ENCODE measurements around the gene GLB1L2. TPM values are rescaled to one million over a fixed set of nuclear protein-coding genes. Genes with fewer than 3 reads are reported as not detected.

Gene GLB1L2
- total RNA-seq, 4 donors from 2014 or later = 13.4 to 31.6 (median 25.8) TPM

GRCh38 chr11:134425413-134425812, 93.6 kb downstream of the GLB1L2 start:
- 70 to 73% methylated on average over 2 of the region's 2 CpGs for WGBS, 2 donors
- DNase-seq = no peak

More at GRCh38 chr11:134425413-134425812, 93.6 kb downstream of the GLB1L2 start:
- no peak overlapping the region for H3K27ac ChIP-seq
- no peak for TF ChIP-seq POLR2A (IDR thresholded peaks at IDR 0.05)
- TF ChIP-seq, protein P1, sequence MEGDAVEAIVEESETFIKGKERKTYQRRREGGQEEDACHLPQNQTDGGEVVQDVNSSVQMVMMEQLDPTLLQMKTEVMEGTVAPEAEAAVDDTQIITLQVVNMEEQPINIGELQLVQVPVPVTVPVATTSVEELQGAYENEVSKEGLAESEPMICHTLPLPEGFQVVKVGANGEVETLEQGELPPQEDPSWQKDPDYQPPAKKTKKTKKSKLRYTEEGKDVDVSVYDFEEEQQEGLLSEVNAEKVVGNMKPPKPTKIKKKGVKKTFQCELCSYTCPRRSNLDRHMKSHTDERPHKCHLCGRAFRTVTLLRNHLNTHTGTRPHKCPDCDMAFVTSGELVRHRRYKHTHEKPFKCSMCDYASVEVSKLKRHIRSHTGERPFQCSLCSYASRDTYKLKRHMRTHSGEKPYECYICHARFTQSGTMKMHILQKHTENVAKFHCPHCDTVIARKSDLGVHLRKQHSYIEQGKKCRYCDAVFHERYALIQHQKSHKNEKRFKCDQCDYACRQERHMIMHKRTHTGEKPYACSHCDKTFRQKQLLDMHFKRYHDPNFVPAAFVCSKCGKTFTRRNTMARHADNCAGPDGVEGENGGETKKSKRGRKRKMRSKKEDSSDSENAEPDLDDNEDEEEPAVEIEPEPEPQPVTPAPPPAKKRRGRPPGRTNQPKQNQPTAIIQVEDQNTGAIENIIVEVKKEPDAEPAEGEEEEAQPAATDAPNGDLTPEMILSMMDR (IDR thresholded peaks at IDR 0.05) = no peak
- no peaks in the 10 kb centered on the region for H3K27me3 ChIP-seq
- H3K4me1 ChIP-seq = peaks cover 0 to 4% of the 10 kb centered on the region in 2 donors
- H3K36me3 ChIP-seq = no peaks in the 10 kb centered on the region
- intact Hi-C loops (cut with DNase I) = no loop called here
- H3K9me3 ChIP-seq = no peaks in the 10 kb centered on the region
- no peak overlapping the region for H3K4me3 ChIP-seq (replicated peaks in 1 of 3)

Other genes with a start within 250 kb of the GLB1L2 start
- 10 to 100 TPM; 17.5 to 31.4 (median 21.9) TPM for gene NCAPD3, start 108.0 kb upstream of the GLB1L2 start, total RNA-seq
- 10 to 100 TPM; 40.8 to 51.3 (median 44.4) TPM for gene VPS26B, start 107.3 kb upstream of the GLB1L2 start, total RNA-seq
- gene THYN1, start 78.6 kb upstream of the GLB1L2 start, total RNA-seq = 10 to 100 TPM; 42.4 to 77.9 (median 63.8) TPM
- gene ACAD8, start 78.4 kb upstream of the GLB1L2 start, total RNA-seq = 100 to 1,000 TPM in 1 of 4 donors, 10 to 100 TPM in 3; 57.2 to 130 (median 73.2) TPM
- 1 to 10 TPM in 2 of 4 donors, under 1 TPM in 2; 0.63 to 2.0 (median 0.94) TPM for gene GLB1L3, start 55.6 kb upstream of the GLB1L2 start, total RNA-seq
- gene B3GAT1, start 80.3 kb downstream of the GLB1L2 start, total RNA-seq = 1 to 10 TPM; 4.0 to 6.7 (median 5.7) TPM

Measured in thyroid gland (tissue), 4 donors.